ENCODE data around the gene MLLT1.

MLLT1 gene

DNA sequence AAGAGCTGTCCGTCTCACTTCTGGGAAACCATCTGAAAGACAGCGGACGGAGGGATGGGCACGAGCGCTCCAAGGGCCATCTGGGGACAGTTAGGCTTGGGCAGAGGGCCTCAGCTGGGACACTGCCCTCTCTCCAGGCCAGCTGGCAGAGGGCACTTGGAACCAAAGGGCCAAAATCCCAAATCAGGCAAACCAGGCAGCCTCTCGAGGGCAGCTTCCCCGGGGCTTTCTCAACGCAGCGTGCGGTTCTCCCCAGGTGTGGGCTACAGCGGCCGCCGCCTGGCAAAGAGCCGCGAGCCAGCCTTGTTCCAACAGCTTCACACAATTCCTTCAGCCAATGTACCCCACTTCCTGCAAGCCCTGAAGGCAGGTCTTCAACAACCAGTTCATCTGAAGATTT lies 5.0 kb downstream of the MLLT1 start:
- no peak for DNase-seq (ENCODE audit: low read depth in 2 of 2)

DNA sequence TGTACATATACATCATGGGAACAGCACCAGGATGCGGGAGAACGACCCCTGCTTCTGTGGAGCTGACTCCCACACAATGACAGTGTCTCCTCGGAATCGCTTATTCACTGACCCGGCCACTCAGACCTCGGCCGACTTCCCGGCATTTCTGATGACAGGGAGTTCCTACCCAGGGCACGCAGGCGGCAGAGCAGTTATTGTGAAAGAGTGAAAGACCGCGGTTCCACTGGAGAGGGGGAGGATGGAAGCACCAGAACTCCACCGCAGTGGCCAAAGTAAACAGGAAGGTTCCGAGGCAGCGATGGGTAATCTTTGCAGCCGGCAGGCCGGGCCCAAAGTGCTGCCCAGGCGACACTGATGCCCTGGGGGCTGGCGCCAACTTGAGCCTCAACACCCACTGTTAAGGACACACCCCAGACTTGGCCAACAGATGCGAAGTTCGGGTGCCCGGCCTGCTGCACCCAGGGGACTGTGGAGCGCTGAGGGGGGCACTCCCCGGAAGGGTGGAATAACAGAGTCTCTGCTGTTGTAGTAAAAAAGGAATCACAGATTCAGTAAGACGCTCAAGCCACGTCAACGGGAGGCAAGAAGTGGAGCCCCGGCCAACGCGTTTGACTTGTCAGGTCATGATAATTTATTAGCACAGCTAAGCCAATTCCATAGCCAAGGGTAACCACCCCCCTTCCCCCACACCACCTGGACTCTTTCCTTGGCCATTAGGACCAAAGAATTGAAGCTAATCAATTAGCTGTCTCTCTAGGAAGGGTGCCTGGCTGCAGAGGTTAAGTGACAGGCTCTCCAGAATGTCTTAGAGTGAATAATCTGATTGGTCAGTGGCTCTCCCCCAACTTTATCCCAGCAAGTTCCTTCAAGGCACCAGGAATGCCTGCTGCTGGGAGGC lies 5.8 kb downstream of the MLLT1 start:
- no peak for DNase-seq (ENCODE audit: low read depth in 2 of 2)

DNA sequence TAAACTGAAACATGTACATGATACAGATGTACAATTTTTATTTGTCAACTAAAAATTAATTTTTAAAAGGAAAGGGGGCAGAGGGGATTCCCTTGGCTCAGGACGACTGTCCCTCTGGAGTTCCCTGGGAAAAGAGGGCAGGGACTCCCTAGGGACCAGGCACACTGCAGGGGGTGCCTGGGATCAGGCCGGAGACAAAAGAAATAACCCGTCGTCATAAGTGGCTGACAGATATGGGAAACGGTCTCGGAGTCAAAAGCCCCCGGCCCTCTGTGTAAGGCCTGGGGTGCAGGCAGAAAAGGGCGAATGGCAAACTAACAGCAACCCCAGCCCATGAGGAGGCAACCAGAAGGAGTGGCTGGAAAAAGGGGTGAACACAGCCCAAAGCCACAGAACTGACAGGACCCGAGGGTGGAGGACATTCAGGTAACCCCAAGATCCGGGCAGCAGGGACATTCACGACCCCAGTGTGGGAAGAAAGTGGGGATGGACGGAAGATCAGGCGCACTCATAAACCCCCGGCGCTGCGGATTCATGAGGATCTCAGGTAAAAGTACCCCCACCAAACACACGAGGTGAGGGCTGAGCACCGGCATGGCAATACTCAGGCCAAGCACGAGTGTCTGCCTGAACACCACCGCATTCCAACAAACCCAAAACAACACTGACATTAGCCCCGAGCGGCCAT lies 6.7 kb downstream of the MLLT1 start:
- DNase-seq (ENCODE audit: low read depth in 2 of 2), result no peak

DNA sequence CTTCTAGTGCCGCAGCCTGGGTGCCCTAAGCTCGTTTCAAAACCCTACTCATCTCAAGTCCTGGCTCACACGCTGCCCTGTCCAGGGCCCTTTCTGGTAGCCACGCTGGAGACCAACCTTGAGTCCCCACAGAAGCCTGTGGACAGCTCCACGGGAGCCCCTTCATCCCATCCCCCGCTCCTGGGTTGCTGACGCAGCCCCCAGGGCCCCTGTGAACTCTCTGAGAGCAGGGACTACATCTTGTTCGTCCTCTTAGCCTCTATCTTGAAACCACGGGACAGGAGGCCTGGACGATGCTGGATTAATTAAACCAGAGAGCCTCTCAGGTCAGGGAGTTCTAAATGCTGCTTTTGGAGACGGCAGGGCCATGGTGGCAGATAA lies 7.4 kb downstream of the MLLT1 start:
- no peak for DNase-seq (ENCODE audit: low read depth in 2 of 2)

DNA sequence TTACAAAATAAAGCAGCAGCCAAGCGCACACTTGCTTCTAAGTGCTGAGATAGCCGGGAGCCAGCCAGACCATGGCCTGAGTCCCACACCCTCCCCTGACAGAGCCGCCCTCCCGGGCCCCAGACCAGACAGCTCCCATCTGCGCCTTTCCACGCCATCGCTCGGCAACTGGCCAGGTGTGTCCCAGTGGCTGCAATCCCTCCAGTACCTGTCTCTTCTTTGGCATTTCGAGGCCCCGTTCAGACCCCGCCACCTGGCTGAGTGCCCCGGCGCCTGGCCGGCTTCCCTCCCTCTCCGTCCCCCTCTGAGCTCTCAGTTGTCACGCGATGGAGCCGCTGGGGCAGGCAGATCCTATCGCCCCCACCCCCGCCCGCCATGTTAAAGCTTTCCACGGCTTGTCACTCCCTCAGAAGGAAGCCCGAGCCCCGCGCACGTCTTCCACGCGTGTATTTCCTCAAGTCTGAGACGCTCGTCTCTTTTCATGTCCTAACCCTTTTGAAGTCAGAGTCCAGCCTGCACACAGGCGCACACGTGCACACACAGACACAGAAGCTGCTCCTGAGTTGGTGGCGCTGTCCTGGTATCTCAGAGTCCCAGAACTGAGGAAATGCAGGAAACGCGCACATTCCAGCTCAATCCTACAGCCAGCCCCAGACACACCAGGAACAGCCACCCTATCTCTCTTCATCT lies 7.9 kb downstream of the MLLT1 start:
- DNase-seq (ENCODE audit: low read depth in 2 of 2), result no peak

- no peak for DNase-seq (ENCODE audit: low read depth in 2 of 2)
These were observed 8.5 kb downstream of the MLLT1 start for GRCh38 chr19:6271251-6271650.

DNA sequence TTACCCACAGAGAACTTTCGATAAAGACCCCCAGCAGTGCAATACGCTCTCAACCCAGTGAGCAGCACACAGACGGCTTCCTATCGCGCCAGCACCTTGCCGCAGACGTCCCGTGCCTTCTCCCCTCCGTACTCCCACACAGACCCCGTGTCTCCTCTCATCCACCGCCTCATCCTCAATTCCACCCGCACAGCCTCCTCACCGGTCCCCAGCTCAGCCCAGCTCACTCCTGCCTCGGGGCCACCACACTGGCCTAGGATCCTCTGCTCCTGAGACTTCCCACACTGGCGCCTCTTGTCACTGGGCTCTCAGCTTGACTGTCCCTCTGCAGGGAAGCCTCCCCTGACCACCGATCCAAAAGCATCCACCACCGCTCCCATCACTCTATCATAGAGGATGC lies 9.0 kb downstream of the MLLT1 start:
- DNase-seq (ENCODE audit: low read depth in 2 of 2), result no peak

GRCh38 chr19:6270076-6270745 lies 9.6 kb downstream of the MLLT1 start:
- no peak for DNase-seq (ENCODE audit: low read depth in 2 of 2)

DNA sequence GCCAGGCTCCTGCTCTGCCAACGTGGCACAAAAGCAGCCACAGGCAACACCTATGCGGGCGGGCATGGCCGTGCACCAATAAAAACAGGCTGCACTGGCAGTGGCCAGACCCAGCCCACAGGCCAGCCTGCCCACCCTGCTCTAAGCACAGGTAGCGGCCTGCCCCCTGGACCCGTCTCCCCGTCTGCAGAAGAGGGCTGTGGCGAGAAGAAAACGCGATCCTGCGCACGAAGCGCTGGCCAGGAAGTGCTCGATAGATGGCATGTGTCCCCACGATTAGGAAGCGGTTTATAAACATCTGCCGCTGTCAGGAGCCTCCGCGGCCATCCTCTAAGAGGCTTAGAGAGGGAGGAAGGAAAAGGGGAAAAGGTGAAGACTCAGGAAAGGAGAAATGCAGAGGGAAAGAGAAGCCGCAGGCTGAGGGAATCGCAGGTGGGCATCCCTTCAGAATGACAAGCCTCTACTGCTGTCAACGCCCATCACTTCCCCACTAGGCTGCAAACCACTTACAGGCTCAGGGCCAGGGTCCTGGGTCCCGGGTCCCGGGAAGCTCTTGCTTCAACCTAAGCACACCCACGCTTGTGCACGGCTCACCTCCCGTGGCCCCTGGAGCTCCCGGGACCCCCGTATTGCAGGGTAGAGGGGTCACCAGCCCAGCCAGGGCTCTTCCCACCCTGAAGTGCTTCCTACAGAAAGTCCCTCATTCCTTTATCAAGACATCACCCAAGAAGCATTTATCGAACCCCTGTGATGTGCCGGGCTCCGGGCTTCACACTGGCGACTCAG lies 10.5 kb downstream of the MLLT1 start:
- DNase-seq (ENCODE audit: low read depth in 2 of 2), result no peak

GRCh38 chr19:6268382-6268771 lies 11.4 kb downstream of the MLLT1 start:
- DNase-seq (ENCODE audit: low read depth in 2 of 2), result no peak

- DNase-seq (ENCODE audit: low read depth in 2 of 2), result no peak
These were observed 12.0 kb downstream of the MLLT1 start for GRCh38 chr19:6267552-6268381.

DNA sequence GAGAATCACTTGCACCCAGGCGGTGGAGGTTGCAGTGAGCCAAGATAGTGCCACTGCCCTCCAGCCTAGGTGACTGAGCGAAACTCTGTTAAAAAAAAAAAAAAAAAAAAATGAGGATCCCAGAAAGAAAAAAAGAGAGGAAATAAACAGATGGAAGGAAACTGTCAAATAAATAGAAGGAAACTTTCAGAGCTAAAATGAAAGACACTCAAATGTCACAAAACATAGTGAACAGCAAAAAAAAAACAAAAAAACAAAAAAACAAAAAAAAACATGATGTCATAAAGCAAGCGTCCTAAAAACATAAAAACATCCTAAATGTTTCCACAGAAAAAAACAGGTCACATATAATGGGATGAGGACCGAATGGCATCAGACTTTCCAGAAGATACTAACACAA lies 15.0 kb downstream of the MLLT1 start:
- DNase-seq (ENCODE audit: low read depth in 2 of 2), result no peak

GRCh38 chr19:6263735-6264444 lies 15.9 kb downstream of the MLLT1 start:
- no peak for DNase-seq (ENCODE audit: low read depth in 2 of 2)

DNA sequence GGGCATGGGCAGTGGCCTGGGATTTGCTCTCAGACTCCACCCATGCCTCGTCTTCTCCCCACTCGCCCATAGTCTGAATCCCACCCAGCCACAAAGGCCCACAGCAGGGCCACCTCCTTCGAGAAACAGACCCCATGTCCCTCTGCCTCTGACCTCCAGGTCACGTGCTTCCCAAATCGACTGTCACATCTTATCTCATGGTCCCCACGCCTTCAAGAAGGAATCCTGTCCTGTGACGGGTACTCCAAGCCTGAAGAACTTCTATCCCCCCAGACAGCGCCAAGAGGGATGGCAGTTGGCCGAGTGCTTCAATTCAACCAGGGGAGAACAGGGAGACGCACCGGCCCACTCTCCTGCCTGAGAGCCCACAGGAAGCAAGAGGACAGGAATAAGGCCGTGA lies 16.5 kb downstream of the MLLT1 start:
- no peak for DNase-seq (ENCODE audit: low read depth in 2 of 2)

DNA sequence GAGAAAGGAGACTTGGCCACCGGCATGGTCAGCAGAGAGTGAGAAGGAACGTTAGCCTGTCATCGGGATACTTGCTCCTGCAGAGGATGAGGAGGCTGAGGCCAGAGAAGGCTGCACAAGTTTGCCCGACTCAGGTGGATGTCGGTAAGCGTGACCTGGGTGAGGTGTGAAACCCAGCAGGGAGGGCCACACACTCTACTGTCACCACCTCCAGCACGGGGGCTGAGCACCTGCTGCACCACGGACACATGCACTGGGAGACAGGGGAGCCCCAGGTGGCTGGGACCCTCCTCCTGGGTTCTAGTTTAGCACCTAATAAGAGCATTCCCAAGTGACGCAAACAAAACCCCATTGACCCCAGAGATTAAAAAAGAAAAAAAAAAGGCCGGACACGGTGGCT lies 17.3 kb downstream of the MLLT1 start:
- DNase-seq (ENCODE audit: low read depth in 2 of 2), result no peak

DNA sequence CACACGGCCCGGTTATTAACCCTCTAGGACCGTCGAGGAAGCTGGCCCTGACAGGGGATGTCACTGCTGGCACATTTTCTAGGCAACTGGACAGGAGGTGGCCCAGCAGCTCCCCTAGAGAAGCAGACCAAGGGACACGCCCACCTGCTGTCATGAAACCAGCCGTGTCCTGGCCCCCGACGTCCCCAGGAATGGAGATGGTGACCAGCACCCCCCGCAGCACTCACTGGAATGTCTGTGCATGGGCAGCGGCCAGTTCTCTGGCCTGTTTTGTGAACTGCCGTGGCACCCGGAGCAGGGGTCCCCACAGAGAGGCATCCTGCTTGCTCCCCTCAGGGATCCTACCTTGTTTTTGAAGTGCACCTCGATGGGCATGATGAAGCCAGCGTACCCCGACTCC lies 17.9 kb downstream of the MLLT1 start:
- no peak for DNase-seq (ENCODE audit: low read depth in 2 of 2)

- no peak for DNase-seq (ENCODE audit: low read depth in 2 of 2)
These were observed 18.7 kb downstream of the MLLT1 start for GRCh38 chr19:6260912-6261650.

- DNase-seq (ENCODE audit: low read depth in 2 of 2), result no peak
These were observed 19.4 kb downstream of the MLLT1 start for GRCh38 chr19:6260376-6260775.

DNA sequence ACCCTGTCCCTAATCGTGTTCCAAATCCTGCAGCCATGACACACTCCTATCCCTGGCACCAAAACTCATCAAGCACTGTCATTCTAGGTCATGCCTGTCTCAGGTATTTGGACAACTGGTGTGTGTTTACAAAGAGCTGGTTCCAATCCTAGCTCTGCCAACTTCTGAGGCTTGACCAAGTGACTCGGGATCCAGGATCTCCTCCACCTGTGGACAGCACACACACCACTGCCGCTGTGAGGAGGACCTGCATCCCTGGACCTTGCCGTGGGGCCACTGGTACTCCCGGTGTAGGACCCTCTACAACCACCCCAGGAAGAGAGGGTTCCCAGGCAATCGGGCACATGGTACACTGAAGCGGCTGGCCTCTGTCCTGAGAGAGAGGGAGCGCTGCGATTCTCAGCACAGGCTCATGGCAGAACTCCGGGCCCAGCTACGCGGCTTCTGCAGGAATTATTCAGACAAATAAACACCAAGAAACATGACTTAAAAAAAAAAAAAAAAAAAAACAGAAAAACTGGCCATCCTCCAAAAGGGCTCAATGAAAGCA lies 20.4 kb downstream of the MLLT1 start:
- DNase-seq (ENCODE audit: low read depth in 2 of 2), result no peak

Measured in stimulated activated CD8-positive, alpha-beta memory T cell treated with anti-CD3 and anti-CD28 coated beads, Interleukin-2, amount 100 ng/mL, for 1 hour (primary cell).